ENCODE results near the gene EYS. TPM values are rescaled to one million over a fixed set of nuclear protein-coding genes. Genes with fewer than 3 reads are reported as not detected.
"Not testable (repeated sequence)": the region's sequence is repeated elsewhere in the genome, so short reads cannot be mapped to it uniquely, and the experiment has no call there.

The EYS gene
- polyA plus RNA-seq, 4 donors = 0.51 to 0.77 (median 0.61) TPM

DNA sequence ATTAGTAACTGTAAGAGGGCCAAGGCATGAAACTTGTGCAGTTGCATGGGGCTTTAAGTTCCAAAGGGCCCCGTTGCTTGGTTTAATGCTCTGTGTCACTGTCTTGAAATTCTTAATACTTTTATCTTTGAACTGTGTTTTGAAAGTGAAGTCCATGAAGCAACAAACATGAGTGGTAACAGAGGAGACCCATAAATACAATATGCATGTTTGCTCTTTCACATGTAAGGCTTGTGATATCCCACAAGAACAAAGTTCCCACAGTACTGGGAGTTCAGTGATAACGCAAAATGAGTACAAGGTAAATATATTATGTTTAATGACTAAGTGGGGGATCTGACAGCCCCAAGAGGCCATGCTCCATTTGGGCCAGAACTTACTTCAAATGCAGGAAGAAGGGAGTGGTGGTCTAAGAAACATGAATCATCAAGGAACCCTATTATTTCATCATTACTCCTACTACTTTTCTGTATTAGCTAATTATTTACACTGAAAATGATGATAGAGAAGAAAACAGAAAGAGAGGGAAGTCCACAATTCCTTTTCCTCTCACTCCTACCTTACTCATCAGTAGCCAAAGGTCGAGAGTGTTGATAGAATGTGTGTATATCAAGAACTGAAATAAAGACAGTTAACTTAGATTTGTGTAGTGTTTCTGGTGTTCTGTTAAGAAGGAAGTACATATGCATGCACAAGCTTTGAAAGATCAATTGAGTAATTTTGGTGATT is 1914.1 kb downstream of the EYS start:
- DNase-seq (ENCODE audit: low read depth in 4 of 4, low spot score in 3 of 4) = no peak

DNA sequence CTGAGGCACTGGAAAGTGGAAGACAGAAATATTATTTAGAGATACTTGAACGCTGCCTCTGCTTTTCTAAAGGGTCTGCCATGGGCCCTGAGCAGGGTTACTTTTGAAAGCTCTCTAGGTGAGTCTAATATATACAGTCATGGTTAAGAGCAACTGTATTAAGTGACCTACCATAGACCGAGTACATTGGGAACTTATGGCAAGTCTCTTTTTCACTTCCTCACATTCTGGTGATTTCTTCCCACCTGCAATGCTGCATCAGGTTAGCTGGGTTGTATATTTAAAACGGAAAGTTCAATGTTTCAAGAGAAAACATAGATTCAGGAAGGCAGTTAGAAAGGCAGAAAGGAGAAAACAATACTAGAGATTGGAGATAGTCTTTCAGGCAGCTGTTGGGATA is 1916.7 kb downstream of the EYS start:
- DNase-seq (ENCODE audit: low read depth in 4 of 4, low spot score in 3 of 4) = no peak

- DNase-seq (ENCODE audit: low read depth in 4 of 4, low spot score in 3 of 4) = no peak
Observed at GRCh38 chr6:63789699-63790098, 1917.3 kb downstream of the EYS start.

- no peak for DNase-seq (ENCODE audit: low read depth in 4 of 4, low spot score in 3 of 4)
Observed at GRCh38 chr6:63788569-63788968, 1918.5 kb downstream of the EYS start.

DNA sequence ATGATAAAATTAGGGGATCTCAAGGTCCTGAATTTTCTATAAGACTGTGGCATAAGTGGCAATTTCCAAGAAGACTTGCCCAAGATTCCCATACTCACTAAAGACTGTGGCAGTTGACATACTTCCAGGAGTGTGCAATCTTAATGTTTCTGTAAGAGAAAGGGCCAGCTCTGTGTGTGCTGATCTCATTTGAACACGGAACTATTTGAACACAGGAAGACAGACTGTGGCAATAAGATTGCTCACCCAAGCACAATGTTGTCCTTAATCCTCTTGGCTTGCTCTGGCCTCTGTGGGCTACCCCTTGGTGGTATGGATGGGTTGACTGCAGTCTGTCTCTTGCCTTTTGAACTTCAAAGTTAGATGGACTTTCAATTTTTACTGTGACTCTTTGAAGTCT is 1920.0 kb downstream of the EYS start:
- DNase-seq (ENCODE audit: low read depth in 4 of 4, low spot score in 3 of 4) = no peak

- DNase-seq (ENCODE audit: low read depth in 4 of 4, low spot score in 3 of 4) = no peak
Observed at GRCh38 chr6:63785006-63785405, 1922.0 kb downstream of the EYS start.

DNA sequence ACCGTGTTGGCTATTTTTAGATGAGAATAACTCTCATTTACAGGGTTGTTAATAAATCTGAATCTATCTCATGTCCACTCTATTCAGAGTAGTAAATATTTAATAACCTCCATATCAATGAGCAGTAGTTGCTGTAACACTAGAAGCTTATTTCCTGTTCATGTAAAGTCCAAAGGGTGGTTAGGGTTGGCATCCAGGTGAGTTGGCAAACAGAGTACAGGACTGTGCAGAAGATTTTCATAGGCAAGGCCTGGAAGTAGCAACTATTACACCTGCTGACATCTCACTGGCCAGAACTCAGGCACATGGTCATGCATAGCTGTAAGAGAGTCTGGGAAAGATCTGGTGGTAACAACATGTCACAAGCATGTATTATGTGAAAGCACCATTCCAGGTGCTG is 1923.9 kb downstream of the EYS start:
- DNase-seq (ENCODE audit: low read depth in 4 of 4, low spot score in 3 of 4) = no peak

GRCh38 chr6:63774961-63775360 is 1932.1 kb downstream of the EYS start:
- no peak for DNase-seq (ENCODE audit: low read depth in 4 of 4, low spot score in 3 of 4)

- DNase-seq (ENCODE audit: low read depth in 4 of 4, low spot score in 3 of 4) = no peak
Observed at GRCh38 chr6:63773200-63773599, 1933.8 kb downstream of the EYS start.

DNA sequence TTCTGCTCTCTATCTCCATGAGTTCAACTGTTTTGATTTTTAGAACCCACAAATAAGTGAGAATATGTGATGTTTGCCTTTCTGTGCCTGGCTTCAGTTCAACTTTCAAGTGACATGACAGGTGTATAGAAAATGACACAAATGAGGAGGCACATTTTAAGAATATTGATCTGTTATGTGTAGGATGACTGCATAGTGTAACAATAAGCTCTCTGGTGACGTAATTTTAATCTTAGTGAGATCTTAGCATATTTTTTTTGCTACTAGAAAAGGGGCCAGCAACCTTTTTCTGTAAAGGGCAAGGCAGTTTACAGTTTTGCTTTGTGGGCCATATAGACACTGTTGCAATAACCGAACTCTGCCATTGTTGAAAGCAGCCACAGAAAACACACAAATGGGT is 1941.2 kb downstream of the EYS start:
- DNase-seq (ENCODE audit: low read depth in 4 of 4, low spot score in 3 of 4) = no peak

DNA sequence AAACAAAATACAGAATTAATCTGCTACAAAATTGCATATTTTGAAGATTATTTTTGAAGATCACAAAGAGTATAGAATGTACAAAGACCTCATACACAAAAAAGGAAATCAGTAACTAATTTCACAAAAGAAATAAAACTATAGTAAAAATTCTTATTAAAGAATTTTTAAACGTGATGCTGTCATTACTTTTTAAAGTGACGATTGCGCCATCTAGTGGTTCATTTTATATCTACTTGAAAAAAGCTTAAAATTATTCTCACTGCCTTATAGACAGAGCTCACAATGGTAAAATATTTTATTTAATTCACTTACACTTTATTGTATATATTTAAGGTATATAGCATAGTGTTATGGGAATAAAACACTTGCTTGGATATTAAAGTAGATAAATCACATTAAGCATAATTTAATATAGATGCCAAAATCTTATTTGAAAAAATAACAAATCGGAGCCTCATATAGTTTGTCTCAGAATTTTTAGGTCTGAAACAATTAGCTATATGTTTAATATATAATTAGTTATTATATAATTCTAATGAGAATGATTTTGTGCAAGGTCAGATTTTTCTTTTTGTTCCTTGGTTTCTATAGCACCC is 1942.6 kb downstream of the EYS start:
- DNase-seq (ENCODE audit: low read depth in 4 of 4, low spot score in 3 of 4) = peak; percentile 16 to 35 (median 31)

DNA sequence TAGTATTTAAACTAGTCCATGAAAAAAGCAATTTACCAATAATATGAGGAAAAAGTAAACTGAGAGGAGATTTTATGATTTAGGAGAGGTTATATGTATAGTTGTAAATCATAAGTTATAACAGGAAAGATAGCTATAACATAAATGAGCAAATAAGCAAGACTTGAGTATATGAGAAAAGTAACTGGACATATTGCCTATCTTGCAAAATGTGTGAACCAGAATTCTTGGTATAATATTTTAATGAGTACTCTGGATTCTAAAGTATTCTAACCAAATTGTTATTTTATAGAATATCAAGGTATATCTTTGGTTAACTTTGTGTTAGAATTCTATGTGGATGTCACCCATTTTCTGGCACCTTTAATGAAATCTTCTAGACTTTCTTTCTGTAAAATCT is 1946.8 kb downstream of the EYS start:
- no peak for DNase-seq (ENCODE audit: low read depth in 4 of 4, low spot score in 3 of 4)

DNA sequence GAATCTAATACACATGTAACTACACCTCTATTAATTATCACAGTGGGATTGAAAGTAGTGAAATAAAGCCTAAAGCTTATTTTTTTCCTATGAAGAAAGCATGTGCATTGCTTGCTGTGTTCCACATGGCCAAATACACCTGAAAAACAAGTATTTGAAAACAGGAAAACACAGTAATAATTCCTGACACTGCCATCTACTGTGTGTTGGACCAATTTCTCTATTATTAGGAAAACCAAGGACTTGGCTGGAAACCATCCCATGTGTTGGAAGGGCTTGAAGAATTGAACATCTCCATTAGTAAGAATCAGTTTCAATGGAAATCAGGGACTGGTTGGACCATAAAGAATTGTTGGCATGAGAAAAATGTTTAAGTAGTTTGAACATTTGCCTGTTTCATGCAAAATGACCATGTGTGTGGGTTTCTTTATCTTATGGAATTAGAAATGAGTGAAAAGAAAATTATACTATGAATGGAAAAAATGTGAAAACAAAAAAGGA is 1947.4 kb downstream of the EYS start:
- no peak for DNase-seq (ENCODE audit: low read depth in 4 of 4, low spot score in 3 of 4)

GRCh38 chr6:63757826-63758225 is 1949.2 kb downstream of the EYS start:
- no peak for DNase-seq (ENCODE audit: low read depth in 4 of 4, low spot score in 3 of 4)

DNA sequence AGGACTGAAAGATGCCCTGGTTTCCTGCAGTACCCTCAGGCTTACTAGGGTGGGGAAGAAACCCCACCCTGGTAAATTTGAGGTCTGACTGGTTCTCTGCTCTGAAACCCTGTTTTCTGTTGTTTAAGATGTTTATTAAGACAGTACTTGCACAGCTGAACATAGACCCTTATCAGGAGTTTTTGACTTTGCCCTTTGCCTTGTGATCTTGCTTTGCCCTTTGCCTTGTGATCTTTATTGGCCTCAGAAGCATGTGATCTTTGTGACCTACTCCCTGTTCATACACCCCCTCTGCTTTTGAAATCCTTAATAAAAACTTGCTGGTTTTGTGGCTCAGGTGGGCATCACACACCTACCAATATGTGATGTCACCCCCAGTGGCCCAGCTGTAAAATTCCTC is 1949.8 kb downstream of the EYS start:
- not testable (repeated sequence) for DNase-seq (ENCODE audit: low read depth in 4 of 4, low spot score in 3 of 4)

DNA sequence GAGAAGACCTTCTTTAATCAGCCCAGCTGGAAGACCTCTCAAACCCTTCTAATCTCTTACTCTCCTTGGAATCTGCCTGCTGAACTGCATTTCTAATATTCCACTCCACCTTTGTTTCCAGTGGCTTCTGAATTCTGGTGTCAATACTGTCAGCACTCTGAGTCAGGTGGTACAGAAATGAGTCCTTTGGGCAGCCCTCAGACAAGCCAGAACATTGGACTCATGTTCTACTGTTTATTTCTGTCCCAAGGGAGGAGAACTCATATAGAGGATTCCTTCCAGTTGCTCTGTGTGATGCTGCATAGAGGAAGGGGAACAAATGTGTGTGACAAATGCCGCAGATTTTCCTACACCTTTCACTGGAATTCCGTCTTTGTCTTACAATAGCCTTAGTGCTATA is 1956.6 kb downstream of the EYS start:
- no peak for DNase-seq (ENCODE audit: low read depth in 4 of 4, low spot score in 3 of 4)

- no peak for DNase-seq (ENCODE audit: low read depth in 4 of 4, low spot score in 3 of 4)
Observed at GRCh38 chr6:63745784-63746183, 1961.2 kb downstream of the EYS start.

DNA sequence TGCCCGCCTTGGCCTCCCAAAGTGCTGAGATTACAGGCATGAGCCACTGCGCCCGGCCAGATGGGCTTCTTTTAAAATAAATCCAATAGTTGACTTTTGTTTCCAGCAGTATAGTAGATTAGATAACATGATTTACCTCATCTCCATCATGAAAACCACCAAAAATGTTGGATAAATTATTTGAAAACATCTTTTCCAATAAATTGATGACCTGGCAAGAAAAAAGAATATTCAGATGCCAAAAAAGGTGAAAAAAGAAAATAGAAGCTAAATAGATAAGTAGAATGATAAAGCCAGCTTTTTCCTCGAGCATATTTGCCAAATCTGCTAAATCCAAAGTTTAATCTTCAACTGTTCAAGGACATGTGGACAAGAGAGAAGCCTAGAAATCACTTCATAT is 1962.2 kb downstream of the EYS start:
- no peak for DNase-seq (ENCODE audit: low read depth in 4 of 4, low spot score in 3 of 4)

DNA sequence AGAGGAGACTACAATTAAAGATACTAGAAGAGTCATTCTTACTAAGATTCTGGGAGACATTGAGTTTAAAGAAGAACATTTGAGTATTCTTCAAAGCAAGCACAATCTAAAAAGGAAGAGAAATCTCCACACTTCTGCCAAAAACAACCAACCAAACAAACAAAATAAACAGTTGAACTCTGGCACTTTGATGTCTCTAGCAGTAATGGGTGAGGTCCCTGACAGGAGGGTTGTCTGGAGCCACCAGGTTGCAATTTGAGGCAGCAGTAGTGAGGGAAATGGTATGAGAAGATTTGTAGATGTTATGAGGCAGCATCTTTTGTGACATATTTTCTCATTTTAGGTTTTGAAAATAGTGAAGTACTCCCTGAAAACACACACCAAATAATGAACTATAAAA is 1963.3 kb downstream of the EYS start:
- no peak for DNase-seq (ENCODE audit: low read depth in 4 of 4, low spot score in 3 of 4)

GRCh38 chr6:63742060-63742459 is 1965.0 kb downstream of the EYS start:
- no peak for DNase-seq (ENCODE audit: low read depth in 4 of 4, low spot score in 3 of 4)

GRCh38 chr6:63740709-63741108 is 1966.3 kb downstream of the EYS start:
- no peak for DNase-seq (ENCODE audit: low read depth in 4 of 4, low spot score in 3 of 4)

DNA sequence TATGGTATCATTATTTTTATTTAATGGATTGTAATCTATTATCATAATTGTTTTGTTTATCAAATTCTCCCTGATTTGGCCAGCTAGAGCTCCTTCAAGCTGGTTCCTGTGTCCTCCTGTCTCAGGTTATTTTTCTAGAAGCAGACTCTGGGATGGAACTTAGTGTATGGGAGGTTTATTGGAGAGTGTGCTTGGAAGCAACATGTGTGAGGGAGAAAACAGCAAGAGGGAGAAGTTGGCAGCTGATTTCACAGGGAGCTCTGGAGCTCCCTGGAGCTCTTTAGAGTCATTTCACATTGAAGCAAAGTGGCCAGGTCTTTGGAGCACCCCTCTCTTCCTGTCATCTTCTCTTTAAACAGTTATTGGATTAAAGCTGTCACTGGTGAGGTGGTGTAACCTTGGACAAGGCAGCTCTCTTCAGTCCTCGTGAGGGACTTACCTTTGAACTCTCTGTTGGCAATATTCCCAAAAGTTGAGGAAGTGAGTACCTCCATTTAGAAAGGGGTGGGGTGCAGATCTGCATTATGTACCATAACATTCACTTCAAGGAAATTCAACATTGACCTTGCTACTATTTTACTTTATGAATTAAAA is 1967.8 kb downstream of the EYS start:
- DNase-seq (ENCODE audit: low read depth in 4 of 4, low spot score in 3 of 4) = no peak

Measured in right renal pelvis (tissue), 4 donors.